Mesendoderm (in vitro differentiated cells): ENCODE results near the gene WDR82.

Experiments
- DNase-seq: peaks from one replicate; pipeline ENCODE4 v3.0.0; 2013
- H2AK5ac ChIP-seq: 2 replicates; pipeline ENCODE4 v1.6.1; 2013; ENCODE audit warnings: low read length, inconsistent platforms
- H2BK120ac ChIP-seq: 2 replicates; pipeline ENCODE4 v1.6.1; 2013; ENCODE audit warnings: low read depth, mild to moderate bottlenecking, low read length, moderate library complexity, mixed read lengths
- H2BK15ac ChIP-seq: replicated peaks from 2 replicates; pipeline ENCODE4 v1.6.1; 2013; ENCODE audit warnings: low read depth, mild to moderate bottlenecking, moderate library complexity
- H2BK5ac ChIP-seq: 2 replicates; pipeline ENCODE4 v1.6.1; 2013; ENCODE audit warnings: low read length, inconsistent platforms
- H3K18ac ChIP-seq: 2 replicates; pipeline ENCODE4 v1.6.1; 2013; ENCODE audit warnings: mild to moderate bottlenecking, low read length, mixed read lengths
- H3K23ac ChIP-seq: one replicate; pipeline ENCODE4 v1.6.1; 2013; ENCODE audit warnings: low read length
- H3K27ac ChIP-seq: 2 replicates; pipeline ENCODE4 v1.5.1; 2013; ENCODE audit warnings: low read depth, mild to moderate bottlenecking, inconsistent platforms, low read length, moderate library complexity
- H3K27me3 ChIP-seq: 2 replicates; pipeline ENCODE4 v1.6.1; 2013; ENCODE audit warnings: low read length, control low read depth, mild to moderate bottlenecking, inconsistent platforms; ENCODE audit not compliant: insufficient read depth, poor library complexity
- H3K36me3 ChIP-seq: 2 replicates; pipeline ENCODE4 v1.6.1; 2013; ENCODE audit warnings: low read length, inconsistent platforms; ENCODE audit not compliant: control insufficient read depth, insufficient read depth
- H3K4ac ChIP-seq: one replicate; pipeline ENCODE4 v1.6.1; 2013; ENCODE audit warnings: low read depth, mild to moderate bottlenecking, low read length, moderate library complexity
- H3K4me1 ChIP-seq: 2 replicates; pipeline ENCODE4 v1.6.1; 2013; ENCODE audit warnings: low read depth, low read length, inconsistent platforms; ENCODE audit not compliant: control insufficient read depth
- H3K4me2 ChIP-seq: 2 replicates; pipeline ENCODE4 v1.6.1; 2013; ENCODE audit warnings: low read length
- H3K4me3 ChIP-seq: 2 replicates; pipeline ENCODE4 v1.5.1; 2013; ENCODE audit warnings: mild to moderate bottlenecking, low read length
- H3K56ac ChIP-seq: one replicate; pipeline ENCODE4 v1.6.1; 2013; ENCODE audit warnings: low read length
- H3K79me1 ChIP-seq: 2 replicates; pipeline ENCODE4 v1.6.1; 2013; ENCODE audit warnings: low read length, inconsistent platforms
- H3K79me2 ChIP-seq: 2 replicates; pipeline ENCODE4 v1.6.1; 2013; ENCODE audit warnings: mild to moderate bottlenecking, low read length; ENCODE audit not compliant: control insufficient read depth, insufficient read depth
- H3K9ac ChIP-seq: 2 replicates; pipeline ENCODE4 v1.6.1; 2013; ENCODE audit warnings: low read length, inconsistent platforms
- H4K5ac ChIP-seq: one replicate; pipeline ENCODE4 v1.6.1; 2013; ENCODE audit warnings: low read length
- H4K8ac ChIP-seq: one replicate; pipeline ENCODE4 v1.6.1; 2013; ENCODE audit warnings: low read depth, mild to moderate bottlenecking, control low read depth, low read length, moderate library complexity
- WGBS: extraction: QIAGEN DNeasy Blood & Tissue Kit; methylation state at CpG from one replicate; pipeline ENCODE4 v1.1.7; 2013; ENCODE audit warnings: low lambda C conversion rate, missing lambda C conversion rate; ENCODE audit not compliant: insufficient coverage; ENCODE audit errors: extremely low coverage; 5-methylcytosine and 5-hydroxymethylcytosine counted together

The WDR82 gene

GRCh38 chr3:52233108-52233591 is 45.3 kb downstream of the WDR82 start:
- Histone ChIP-seq H3K27me3 (no peaks in the 10 kb centered on the region), H3K56ac (no peak overlapping the region), H2BK15ac (no peak overlapping the region), H3K23ac (no peak overlapping the region), H3K4ac (no peak overlapping the region), H2BK5ac (no peak overlapping the region), H3K79me1 (peaks cover 1% of the 10 kb centered on the region), H3K36me3 (peaks cover 8% of the 10 kb centered on the region), H4K5ac (no peak overlapping the region), H3K4me1 (peaks cover 3% of the 10 kb centered on the region), H2BK120ac (no peak overlapping the region), H3K4me3 (no peak overlapping the region), H3K18ac (no peak overlapping the region), H3K27ac (no peak overlapping the region), H3K4me2 (no peak overlapping the region), H3K79me2 (no peaks in the 10 kb centered on the region), H2AK5ac (no peak overlapping the region), H3K9ac (peak overlapping the region; percentile 17), H4K8ac (no peak overlapping the region)
- DNase-seq, result no peak
- no CpG with 5 or more reads among the region's 5 CpGs for WGBS

- Histone ChIP-seq H3K23ac (no peak overlapping the region), H3K4me1 (peaks cover 3% of the 10 kb centered on the region), H3K36me3 (peaks cover 8% of the 10 kb centered on the region), H4K5ac (no peak overlapping the region), H3K79me1 (peaks cover 1% of the 10 kb centered on the region), H3K27me3 (no peaks in the 10 kb centered on the region), H2BK120ac (no peak overlapping the region), H2BK15ac (no peak overlapping the region), H3K4me3 (no peak overlapping the region), H3K27ac (no peak overlapping the region), H2AK5ac (no peak overlapping the region), H2BK5ac (no peak overlapping the region), H3K9ac (peak overlapping the region; percentile 17), H3K4ac (no peak overlapping the region), H3K79me2 (no peaks in the 10 kb centered on the region), H3K4me2 (no peak overlapping the region), H3K56ac (no peak overlapping the region), H4K8ac (no peak overlapping the region), H3K18ac (no peak overlapping the region)
- DNase-seq, result no peak
- WGBS, result no CpG with 5 or more reads among the region's 28 CpGs
These were observed 46.0 kb downstream of the WDR82 start for GRCh38 chr3:52232279-52233107.

GRCh38 chr3:52231502-52232278 is 46.8 kb downstream of the WDR82 start:
- Histone ChIP-seq H3K79me1 (peaks cover 1% of the 10 kb centered on the region), H2AK5ac (no peak overlapping the region), H3K23ac (no peak overlapping the region), H4K5ac (no peak overlapping the region), H2BK15ac (no peak overlapping the region), H3K36me3 (peaks cover 8% of the 10 kb centered on the region), H3K4me2 (no peak overlapping the region), H3K9ac (no peak overlapping the region), H3K4ac (no peak overlapping the region), H3K27ac (no peak overlapping the region), H3K4me3 (no peak overlapping the region), H2BK120ac (no peak overlapping the region), H3K27me3 (no peaks in the 10 kb centered on the region), H3K79me2 (no peaks in the 10 kb centered on the region), H2BK5ac (no peak overlapping the region), H3K4me1 (no peaks in the 10 kb centered on the region), H4K8ac (no peak overlapping the region), H3K18ac (no peak overlapping the region), H3K56ac (no peak overlapping the region)
- peak; percentile 46 for DNase-seq
- no CpG with 5 or more reads among the region's 34 CpGs for WGBS

GRCh38 chr3:52230889-52231499 is 47.5 kb downstream of the WDR82 start:
- H3K79me2 ChIP-seq, result no peaks in the 10 kb centered on the region
- no peaks in the 10 kb centered on the region for H3K79me1 ChIP-seq
- H3K56ac ChIP-seq, result no peak overlapping the region
- WGBS, result no CpG with 5 or more reads among the region's 16 CpGs
- no peak overlapping the region for H3K23ac ChIP-seq
- H4K8ac ChIP-seq, result no peak overlapping the region
- no peaks in the 10 kb centered on the region for H3K27me3 ChIP-seq
- H2BK5ac ChIP-seq, result no peak overlapping the region
- H3K4me3 ChIP-seq, result no peak overlapping the region
- H3K4ac ChIP-seq, result no peak overlapping the region
- no peak overlapping the region for H3K4me2 ChIP-seq
- H2BK15ac ChIP-seq, result no peak overlapping the region
- no peak overlapping the region for H2AK5ac ChIP-seq
- H2BK120ac ChIP-seq, result no peak overlapping the region
- H3K4me1 ChIP-seq, result no peaks in the 10 kb centered on the region
- DNase-seq, result no peak
- H3K9ac ChIP-seq, result no peak overlapping the region
- no peak overlapping the region for H3K27ac ChIP-seq
- H3K36me3 ChIP-seq, result peaks cover 8% of the 10 kb centered on the region
- H3K18ac ChIP-seq, result no peak overlapping the region
- no peak overlapping the region for H4K5ac ChIP-seq

- no peak overlapping the region for H2AK5ac ChIP-seq
- peaks cover 8% of the 10 kb centered on the region for H3K36me3 ChIP-seq
- no peak for DNase-seq
- H3K4me2 ChIP-seq, result no peak overlapping the region
- H3K4me1 ChIP-seq, result no peaks in the 10 kb centered on the region
- no peaks in the 10 kb centered on the region for H3K27me3 ChIP-seq
- no peak overlapping the region for H3K18ac ChIP-seq
- H2BK15ac ChIP-seq, result no peak overlapping the region
- H2BK5ac ChIP-seq, result no peak overlapping the region
- H2BK120ac ChIP-seq, result no peak overlapping the region
- no peak overlapping the region for H3K56ac ChIP-seq
- H3K4ac ChIP-seq, result no peak overlapping the region
- WGBS, result no CpG with 5 or more reads among the region's 6 CpGs
- H3K79me2 ChIP-seq, result no peaks in the 10 kb centered on the region
- no peak overlapping the region for H3K23ac ChIP-seq
- no peak overlapping the region for H4K5ac ChIP-seq
- H3K27ac ChIP-seq, result no peak overlapping the region
- H3K79me1 ChIP-seq, result no peaks in the 10 kb centered on the region
- H3K9ac ChIP-seq, result no peak overlapping the region
- no peak overlapping the region for H4K8ac ChIP-seq
- no peak overlapping the region for H3K4me3 ChIP-seq
These were observed 48.0 kb downstream of the WDR82 start for GRCh38 chr3:52230461-52230860.
